IPS DF 19.7 (cell line): ENCODE data around the gene PLAA.
"Not testable (repeated sequence)": the region's sequence is repeated elsewhere in the genome, so short reads cannot be mapped to it uniquely, and the experiment has no call there.

ENCODE experiments used
- DNase-seq: peaks from one replicate; pipeline ENCODE4 v3.0.0-alpha.2; 2013; ENCODE audit warnings: low read depth, low spot score

Gene PLAA

DNA sequence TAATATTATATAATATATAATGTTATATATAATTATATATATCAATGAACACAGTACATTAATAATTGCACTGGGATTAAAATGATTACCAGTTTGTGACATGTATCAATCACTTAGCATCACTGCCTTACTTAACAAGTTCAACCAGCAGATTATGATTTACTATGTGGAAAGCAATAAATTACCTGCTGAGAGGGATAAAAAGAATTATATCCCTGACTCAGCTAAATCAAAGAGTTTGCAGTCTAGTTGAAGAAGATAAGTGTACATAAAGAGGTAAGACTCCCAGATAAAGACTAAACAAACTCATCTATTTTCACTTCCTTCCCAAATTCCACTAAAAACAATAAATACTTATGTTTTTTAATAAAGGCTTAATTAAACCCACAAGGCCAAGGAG is 11.2 kb downstream of the PLAA start:
- no peak for DNase-seq

DNA sequence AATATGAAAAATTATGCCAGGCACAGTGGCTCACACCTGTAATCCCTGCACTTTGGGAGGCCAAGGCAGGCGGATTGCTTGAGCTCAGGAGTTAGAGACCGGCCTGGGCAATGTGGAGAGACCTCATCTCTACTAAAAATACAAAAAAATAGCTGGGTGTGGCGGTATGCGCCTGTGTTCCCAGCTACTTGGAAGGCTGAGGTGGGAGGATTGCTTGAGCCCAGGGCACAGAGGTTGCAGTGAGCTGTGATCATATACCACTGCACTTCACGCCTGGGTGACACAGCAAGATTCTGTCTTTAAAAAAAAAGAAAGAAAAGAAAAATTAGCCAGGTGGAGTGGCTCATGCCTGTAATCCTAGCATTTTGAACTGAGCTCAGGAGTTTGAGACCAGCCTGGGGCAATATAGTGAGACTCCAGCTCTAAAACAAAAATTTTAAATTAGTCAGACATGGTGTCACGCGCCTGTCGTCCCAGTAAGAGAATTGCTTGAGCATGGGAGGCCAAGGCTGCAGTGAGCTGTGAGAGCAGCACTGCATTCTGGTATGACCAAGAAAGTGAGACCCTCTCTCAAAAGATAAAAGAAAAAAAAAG is 18.0 kb downstream of the PLAA start:
- no peak for DNase-seq

DNA sequence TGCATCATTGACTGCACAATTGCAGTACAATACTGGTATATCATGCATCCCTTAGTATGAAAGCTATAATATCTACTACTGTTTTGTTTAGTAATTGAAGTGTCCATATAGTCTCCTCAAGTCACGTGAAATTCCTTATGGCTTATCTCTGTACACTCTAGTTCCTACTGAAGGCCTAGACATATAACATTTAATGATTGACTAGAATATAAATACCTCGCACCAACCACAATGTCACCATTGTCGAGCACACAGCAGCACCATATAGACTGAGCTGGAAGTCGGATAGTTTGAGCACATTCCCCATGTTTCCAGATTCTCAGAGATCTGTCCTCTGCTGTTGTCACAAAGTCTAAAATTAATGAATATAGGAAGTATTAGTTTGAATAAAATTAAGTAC is 21.4 kb downstream of the PLAA start:
- DNase-seq: no peak

DNA sequence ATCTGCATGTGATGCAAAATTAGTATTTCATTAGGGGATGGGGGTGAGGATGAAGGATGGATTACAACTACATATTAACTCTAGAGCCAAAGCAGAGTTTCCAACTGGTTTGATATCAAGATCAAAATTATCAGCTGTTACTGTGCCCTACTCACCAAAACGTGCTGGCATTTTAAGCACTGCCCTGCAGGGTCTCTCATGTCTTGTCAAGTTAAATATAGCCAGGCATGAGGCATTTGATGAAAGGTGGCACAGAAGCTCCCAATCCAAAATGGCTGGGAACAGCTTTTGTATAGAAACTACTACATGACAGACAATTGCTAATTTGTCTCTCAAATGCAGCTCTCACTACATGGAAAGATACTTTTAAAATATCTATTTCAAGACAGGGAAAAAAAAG is 27.3 kb downstream of the PLAA start:
- no peak for DNase-seq

DNA sequence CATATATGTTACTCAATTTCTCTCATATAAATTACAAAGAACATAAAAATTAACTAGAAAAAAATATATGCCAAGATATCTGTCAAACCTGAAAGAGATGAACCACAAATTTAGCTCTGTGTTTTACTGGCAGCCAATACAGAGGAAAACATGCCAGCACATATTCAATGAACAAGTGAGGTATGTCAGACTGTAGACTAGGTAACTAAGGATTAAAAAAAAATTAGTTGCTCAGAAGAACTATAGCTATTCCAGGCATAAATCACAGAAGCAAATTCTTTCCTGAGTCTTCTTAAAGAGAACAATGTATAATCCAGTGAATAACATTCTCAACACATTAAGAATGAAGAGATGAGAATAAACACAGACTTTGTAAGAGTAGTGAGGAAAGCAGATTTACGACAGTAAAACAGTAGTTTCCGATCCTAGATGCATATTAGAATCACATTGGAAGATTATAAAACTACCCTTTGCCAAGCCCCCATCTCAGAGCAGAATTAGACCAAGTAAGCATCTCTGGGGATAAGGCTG is 33.8 kb downstream of the PLAA start:
- no peak for DNase-seq

DNA sequence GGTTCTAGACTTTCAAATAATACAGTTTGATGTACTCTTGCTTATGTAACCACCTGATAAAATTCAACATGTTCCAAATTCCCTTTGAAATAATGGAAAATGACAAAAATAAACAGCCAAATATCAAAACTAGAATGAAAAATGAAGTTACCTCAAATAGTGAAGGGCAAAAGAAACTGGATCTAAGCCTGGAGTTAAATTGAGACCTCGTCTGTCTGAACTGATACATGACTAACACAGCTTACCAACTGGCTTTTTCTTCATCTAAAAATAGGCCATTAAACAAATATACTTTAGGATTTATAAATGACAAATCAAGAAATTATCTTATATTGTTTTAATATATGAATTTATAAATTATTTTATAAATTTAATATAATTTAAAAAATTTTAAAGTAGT is 42.4 kb downstream of the PLAA start:
- DNase-seq: no peak

DNA sequence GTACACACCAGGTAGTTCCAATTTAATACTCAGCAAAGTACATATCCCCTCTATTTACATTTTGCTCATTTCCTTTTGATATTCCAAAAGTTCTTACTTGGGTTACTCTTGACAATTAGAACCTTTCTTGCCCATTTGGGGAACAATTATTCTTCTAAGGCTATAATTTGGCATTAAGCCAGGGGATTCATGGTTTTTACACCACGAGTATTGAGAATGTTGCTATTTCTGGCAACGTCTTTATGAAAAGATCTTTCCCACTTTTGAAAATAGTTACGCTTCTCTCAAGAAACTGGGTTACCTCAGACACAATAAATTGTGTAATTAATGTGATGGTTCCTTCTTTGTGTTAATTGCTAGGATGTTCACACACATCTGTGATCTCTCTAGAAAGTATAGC is 43.0 kb downstream of the PLAA start:
- no peak for DNase-seq

DNA sequence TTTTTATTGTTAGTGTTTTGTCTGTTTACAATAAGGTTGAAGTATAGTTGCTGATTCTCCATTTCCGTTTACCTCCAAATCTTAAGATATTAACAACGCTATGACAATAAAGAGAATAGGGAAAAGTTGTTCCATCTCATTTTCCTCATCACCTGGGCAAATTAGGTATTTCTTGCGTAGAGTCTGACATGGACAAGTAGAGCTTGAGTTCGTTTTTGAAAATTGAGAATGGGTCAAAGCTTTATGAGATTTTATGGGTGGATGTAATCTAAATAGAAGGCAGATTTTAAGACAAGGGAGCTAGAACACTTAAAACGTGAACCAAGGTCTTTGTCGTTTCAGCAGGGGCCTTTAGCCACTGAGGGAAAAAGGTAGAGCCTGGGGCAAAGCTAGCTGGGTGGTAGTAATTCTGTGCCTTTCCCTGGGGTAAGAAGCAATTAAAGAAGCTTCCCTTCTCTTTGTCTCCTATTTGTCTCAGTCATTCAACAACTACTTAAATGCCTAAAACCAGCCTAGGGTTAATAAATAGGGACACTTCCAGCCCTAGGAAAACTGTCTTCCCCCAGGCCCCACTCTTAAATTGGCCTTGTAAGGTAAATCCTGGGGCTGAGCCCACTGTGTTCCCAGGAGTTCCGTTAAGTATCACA is 53.9 kb downstream of the PLAA start:
- DNase-seq: no peak

DNA sequence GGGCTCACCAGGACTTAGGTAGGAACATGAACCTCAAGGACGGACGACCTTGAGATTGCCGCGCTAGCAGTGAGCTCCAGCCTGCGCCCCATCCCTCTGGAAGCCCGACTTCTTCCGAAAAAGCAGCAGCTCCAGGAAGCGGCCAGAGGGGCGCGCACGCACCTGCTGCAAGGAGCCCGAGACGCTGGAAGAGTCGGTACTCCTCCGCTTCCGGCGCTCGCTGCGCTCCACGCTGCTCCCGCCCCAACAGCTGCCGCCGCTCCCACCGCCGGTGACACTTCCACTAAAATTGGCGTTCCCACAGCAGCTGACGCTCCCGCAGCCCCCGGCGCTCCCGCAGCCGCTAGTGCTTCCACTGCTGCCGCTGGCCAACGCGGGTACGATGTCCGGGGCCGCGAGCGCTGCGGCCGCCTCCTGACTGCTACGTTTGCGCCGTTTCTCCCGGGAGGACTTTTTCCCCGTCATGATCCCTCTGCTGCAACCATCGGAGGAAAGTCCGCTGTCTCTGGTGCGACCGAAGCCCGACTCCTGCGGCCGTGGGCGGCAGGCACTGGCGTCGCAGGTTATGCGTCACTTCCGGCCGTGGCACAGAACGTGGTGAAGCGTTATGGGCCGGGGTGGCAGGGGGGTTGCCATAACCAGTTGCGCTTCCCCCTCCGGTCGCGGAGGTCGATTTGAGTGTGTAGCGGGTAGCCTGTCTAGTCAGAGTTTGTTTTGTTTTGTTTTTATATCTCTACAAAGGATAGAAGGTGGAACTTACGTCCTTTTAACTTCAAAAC is 54.6 kb downstream of the PLAA start, which contains the start of gene CAAP1:
CAAP1 (minus strand) TSS at position 552 of the 779 bp plus-strand sequence; CDS start at position 465, 87 bp downstream.
- peak; percentile 79 for DNase-seq

DNA sequence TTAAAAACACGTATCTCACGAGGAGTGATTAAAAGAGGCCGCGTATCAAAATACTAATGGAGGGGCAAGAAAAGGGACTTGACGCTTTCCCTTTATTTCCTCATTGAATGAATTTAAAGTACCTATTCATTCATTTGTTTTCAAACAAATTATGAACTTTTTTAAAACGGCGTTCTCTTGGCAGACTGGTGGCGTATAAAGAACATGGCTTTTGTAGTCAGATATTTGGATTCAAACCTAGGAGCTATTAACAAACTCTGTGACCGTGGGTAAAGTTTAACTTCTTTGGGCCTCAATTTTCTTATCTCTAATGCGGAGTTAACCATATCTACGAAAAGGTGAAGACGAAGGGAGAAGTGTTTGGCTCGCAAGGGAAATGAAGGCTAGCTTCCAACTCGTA is 55.3 kb downstream of the PLAA start:
- no peak for DNase-seq

DNA sequence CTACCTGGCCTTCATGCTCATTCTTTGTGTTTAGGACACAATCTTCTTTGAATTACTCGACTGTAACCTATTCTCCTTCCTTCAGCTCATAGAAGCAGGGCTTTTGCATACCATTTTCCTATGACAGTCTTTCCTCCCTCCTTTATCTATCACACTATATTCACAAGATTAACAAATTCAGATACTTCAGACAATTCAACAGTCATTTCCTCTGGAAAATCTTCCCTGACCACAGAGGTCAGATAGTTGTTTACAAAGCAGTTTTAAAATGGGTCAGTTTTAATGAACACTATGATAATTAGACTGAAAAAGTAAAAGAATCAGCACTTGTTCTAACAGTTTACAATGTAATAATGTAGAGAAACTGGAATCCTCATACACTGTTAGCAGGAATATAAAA is 58.8 kb downstream of the PLAA start:
- DNase-seq: no peak

DNA sequence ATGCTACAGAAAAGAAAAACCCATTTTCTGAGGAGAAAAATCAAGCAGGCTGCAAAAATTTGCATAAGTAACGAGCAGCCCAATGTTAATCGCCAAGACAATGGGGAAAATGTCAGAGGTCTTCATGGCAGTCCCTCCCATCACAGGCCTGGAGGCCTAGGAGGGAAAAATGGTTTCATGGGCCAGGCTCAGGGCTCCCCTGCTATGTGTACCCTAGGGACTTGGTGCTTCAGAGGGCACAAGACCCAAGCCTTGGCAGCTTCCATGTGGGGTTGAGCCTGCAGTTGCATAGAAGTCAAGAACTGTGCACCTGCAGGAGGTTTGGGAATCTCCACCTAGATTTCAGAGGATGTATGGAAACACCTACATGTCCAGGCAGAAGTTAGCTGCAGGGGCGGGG is 64.9 kb downstream of the PLAA start:
- no peak for DNase-seq

DNA sequence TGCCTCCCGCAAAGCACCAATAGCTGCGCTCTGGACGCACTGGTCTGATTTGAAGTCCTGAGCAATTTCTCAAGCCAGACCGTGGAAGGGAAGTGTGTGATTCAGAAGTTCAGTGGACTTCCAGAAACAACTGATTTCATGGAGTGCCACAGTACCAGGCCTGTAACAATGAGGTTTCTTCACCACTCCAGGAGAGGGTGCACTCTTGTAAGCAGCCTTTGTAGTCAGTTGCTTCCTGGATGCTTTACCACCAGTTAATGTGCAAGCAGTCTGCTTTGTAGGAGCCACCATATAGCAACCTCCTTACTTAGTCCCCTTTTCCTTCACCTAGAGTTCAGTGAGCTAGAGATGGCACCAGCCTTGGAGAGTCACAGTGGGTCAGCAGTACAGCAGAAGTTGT is 66.8 kb downstream of the PLAA start:
- no peak for DNase-seq

DNA sequence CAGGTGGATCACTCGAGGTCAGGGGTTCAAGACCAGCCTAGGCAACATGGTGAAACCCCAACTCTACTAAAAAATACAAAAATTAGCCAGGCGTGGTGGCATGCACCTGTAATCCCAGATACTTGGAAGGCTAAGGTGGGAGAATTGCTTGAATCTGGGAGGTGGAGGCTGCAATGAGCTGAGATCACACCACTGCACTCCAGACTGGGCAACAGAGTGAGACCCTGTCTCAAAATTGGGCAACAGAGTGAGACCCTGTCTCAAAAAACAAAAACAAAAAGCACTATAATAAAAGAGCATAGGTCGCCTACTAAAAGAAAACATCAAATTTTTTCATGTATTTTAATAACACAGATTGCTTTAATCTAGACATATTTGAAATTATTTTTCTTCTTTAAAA is 71.9 kb downstream of the PLAA start:
- not testable (repeated sequence) for DNase-seq

DNA sequence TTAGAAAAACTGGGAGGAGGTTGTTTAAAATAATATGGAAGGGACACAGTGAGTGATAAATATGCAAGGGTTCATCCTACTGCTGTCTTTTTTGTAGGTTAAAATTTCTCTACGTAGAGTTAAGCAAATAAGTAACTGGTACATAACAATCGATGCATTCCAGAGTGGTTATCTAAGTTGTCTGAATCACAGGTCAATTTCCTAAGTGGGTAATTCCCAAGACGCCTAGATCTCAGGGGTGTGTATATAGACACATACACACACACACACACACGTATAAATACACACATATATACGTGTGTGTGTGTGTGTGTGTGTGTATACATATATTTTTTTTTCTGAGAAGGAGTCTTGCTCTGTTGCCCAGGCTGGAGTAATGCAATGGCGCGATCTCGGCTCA is 76.8 kb downstream of the PLAA start:
- no peak for DNase-seq

DNA sequence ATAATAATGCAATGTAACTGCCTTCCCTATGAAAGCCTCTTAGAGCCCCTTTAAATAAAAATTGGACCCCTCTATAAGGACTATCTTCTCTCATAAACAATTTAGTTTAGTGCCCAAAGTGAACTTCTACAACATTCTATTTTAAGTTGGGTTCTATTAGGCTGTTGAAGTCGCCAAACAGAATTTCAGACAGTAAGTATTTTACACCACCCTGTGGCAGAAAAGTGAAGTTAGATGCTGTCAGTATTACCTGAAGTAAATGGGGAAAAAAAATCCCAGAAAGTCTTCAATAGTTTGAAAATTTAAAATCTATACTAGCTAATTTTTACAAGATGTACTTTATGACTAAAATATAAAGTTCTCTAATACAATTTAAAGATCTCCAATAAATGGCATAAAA is 84.0 kb downstream of the PLAA start:
- DNase-seq: no peak

DNA sequence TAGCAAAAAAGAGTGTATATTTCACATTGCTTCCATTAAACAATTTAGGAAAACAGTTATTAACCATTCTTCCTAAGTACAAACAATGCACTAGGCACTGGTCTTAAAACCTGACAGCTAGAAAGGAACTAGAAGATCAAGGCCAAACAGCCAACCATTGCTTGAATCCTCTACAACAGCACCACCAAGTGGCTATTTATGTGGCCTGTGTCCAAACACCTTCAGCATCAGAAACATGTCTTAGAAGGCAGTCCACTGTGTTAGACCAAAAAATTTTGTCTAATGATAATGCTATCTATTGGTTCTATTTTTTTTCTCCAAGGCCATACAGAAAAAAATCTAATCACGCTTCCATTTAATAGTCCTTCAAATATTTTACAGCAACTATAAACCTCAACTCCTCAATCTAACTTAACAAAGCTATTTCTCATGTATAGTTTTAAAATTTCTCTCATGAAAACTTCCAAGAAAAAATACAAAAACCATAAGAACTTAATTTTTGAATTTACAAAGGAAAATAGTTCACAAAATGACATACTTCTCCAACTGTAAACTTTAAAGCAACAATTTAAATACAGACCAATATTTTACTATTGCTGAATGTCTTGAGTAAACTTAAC is 90.5 kb downstream of the PLAA start:
- DNase-seq: peak; percentile 42
